HCT116 (cell line): ENCODE results near the gene TTC29.

ENCODE experiments used
- JUND ChIP-seq: IDR thresholded peaks from 2 replicates; pipeline ENCODE4 v1.6.1; 2012
- MAX ChIP-seq: IDR thresholded peaks from 2 replicates; pipeline ENCODE4 v1.6.1; 2012
- POLR2AphosphoS5 ChIP-seq: IDR thresholded peaks from 2 replicates; pipeline ENCODE4 v1.6.1; 2011; ENCODE audit warnings: mild to moderate bottlenecking, low read depth, low read length, moderate library complexity
- SIN3A ChIP-seq: IDR thresholded peaks from 2 replicates; pipeline ENCODE4 v1.6.1; 2012; ENCODE audit warnings: low read depth
- SP1 ChIP-seq: IDR thresholded peaks from 2 replicates; pipeline ENCODE4 v1.6.1; 2012; ENCODE audit warnings: low read depth
- TCF7L2 ChIP-seq: IDR thresholded peaks from 2 replicates; pipeline ENCODE4 v1.7.0; 2011; ENCODE audit warnings: borderline replicate concordance, inconsistent platforms; ENCODE audit not compliant: insufficient read depth, insufficient read length; ENCODE audit errors: extremely low read depth
- ZFX ChIP-seq: fragments of 450-650 bp; IDR thresholded peaks from 2 replicates; pipeline ENCODE4 v1.6.1; 2017
- TF ChIP-seq, protein P1 (sequence below), 3 experiments: fragments of 200-600 bp in 1 of 3; sonication (generic) in 1 of 3; IDR thresholded peaks in 2 of 3; conservative IDR thresholded peaks in 1 of 3; 2 replicates each; pipeline ENCODE4 v1.5.1; 2012 to 2017; ENCODE audit warnings: low read depth in 2 of 3, low read length in 2 of 3, antibody characterized with exemption in 1 of 3, borderline replicate concordance in 1 of 3, control low read depth in 1 of 3, mild to moderate bottlenecking in 1 of 3, mixed read lengths in 1 of 3, mixed run types in 1 of 3, moderate library complexity in 1 of 3; ENCODE audit not compliant: insufficient read depth in 1 of 3
- TF ChIP-seq, protein P2 (sequence below): IDR thresholded peaks from 2 replicates; pipeline ENCODE4 v1.6.1; 2012

DNA sequence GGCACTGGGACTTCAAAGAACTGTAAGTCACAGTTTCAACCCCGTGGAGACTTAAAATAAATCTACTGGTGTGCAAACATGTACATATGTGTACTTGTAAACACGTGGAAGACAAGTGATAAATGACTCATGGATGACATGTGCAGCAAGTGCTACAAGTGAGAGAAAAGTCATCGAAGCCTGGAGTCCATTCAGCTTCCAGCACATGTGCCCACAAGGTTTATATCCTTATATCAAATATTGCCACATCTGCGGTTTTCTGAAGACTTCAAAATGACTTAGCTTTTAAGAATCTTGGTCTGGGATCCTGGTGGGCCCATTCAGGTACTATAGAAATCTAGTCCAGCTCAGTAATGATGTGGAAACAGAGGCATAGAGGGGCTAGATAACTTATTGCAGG, 33.0 kb upstream of the TTC29 start:
- TF ChIP-seq, protein P1, sequence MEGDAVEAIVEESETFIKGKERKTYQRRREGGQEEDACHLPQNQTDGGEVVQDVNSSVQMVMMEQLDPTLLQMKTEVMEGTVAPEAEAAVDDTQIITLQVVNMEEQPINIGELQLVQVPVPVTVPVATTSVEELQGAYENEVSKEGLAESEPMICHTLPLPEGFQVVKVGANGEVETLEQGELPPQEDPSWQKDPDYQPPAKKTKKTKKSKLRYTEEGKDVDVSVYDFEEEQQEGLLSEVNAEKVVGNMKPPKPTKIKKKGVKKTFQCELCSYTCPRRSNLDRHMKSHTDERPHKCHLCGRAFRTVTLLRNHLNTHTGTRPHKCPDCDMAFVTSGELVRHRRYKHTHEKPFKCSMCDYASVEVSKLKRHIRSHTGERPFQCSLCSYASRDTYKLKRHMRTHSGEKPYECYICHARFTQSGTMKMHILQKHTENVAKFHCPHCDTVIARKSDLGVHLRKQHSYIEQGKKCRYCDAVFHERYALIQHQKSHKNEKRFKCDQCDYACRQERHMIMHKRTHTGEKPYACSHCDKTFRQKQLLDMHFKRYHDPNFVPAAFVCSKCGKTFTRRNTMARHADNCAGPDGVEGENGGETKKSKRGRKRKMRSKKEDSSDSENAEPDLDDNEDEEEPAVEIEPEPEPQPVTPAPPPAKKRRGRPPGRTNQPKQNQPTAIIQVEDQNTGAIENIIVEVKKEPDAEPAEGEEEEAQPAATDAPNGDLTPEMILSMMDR (IDR thresholded peaks at IDR 0.05 in 2 of 3, conservative IDR thresholded peaks at IDR 0.05 in 1 of 3; ENCODE audit: borderline replicate concordance in 1 of 3, insufficient read depth in 1 of 3, low read depth in 2 of 3, low read length in 2 of 3) = no peak
- TF ChIP-seq SIN3A = no peak
- TF ChIP-seq POLR2AphosphoS5 = no peak
- TF ChIP-seq ZFX = no peak
- TF ChIP-seq, protein P2, sequence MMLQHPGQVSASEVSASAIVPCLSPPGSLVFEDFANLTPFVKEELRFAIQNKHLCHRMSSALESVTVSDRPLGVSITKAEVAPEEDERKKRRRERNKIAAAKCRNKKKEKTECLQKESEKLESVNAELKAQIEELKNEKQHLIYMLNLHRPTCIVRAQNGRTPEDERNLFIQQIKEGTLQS = no peak
- TF ChIP-seq JUND = no peak
- TF ChIP-seq SP1 = no peak
- no peak for TF ChIP-seq TCF7L2
- no peak for TF ChIP-seq MAX
